Breast epithelium (tissue), 3 donors: ENCODE measurements around the gene ZNF366.

ENCODE experiments used
- CTCF ChIP-seq, 3 donors: fragments of 450-650 bp; IDR thresholded peaks; one replicate each; pipeline ENCODE4 v1.5.1; 2016 to 2017; ENCODE audit warnings: antibody characterized with exemption in 3 of 3, mild to moderate bottlenecking in 3 of 3, moderate library complexity in 3 of 3
- POLR2A ChIP-seq: fragments of 450-650 bp; IDR thresholded peaks from one replicate; pipeline ENCODE4 v1.6.1; 2016; ENCODE audit warnings: antibody characterized with exemption, mild to moderate bottlenecking, moderate library complexity
- POLR2AphosphoS5 ChIP-seq, 3 donors: sonication (generic); formaldehyde crosslinking; IDR thresholded peaks; one replicate each; pipeline ENCODE4 v1.6.1; 2017; ENCODE audit warnings: antibody characterized with exemption in 3 of 3

DNA sequence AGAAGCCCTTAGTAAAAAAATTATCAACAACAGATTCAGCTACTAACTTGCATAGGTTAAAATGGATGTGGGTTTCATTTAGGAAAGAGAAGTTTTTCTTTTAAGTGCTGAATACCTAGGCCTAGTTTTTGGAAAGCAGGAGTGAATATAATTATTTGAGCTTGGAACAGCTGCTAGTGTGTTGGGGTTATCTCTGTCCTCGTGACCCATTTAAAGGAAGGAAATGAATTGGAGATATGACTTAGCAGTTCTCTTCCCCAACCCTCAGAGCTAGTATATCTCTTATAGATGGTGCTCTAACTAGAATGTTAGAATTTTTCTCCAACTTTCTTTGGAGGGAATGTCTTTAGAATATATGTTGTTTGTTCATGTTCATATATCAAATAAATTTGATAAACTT lies 38.6 kb downstream of the ZNF366 start:
- TF ChIP-seq POLR2A (no peak), CTCF (IDR thresholded peaks at IDR 0.05) (no peak), POLR2AphosphoS5 (IDR thresholded peaks at IDR 0.05) (no peak)
